Measurements from ENCODE around the gene SMAD3.
"Not testable (repeated sequence)": the region's sequence is repeated elsewhere in the genome, so short reads cannot be mapped to it uniquely, and the experiment has no call there.

DNA sequence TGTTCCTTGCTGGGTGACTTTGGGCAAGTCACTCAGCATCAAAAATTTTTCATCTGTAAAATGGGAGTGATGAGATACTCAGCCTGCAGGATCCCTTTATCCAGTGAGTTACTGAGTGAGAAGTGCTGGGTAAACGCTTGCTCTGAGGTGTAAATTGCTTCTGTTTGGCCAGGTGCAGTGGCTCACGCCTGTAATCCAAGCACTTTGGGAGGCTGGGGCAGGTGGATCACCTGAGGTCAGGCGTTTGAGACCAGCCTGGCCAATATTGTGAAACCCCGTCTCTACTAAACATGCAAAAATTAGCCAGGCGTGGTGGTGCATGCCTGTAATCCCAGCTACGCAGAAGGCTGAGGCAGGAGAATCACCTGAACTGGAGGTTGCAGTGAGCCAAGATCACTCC is 87.6 kb downstream of the SMAD3 start:
- TF ChIP-seq, protein P1, sequence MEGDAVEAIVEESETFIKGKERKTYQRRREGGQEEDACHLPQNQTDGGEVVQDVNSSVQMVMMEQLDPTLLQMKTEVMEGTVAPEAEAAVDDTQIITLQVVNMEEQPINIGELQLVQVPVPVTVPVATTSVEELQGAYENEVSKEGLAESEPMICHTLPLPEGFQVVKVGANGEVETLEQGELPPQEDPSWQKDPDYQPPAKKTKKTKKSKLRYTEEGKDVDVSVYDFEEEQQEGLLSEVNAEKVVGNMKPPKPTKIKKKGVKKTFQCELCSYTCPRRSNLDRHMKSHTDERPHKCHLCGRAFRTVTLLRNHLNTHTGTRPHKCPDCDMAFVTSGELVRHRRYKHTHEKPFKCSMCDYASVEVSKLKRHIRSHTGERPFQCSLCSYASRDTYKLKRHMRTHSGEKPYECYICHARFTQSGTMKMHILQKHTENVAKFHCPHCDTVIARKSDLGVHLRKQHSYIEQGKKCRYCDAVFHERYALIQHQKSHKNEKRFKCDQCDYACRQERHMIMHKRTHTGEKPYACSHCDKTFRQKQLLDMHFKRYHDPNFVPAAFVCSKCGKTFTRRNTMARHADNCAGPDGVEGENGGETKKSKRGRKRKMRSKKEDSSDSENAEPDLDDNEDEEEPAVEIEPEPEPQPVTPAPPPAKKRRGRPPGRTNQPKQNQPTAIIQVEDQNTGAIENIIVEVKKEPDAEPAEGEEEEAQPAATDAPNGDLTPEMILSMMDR (IDR thresholded peaks at IDR 0.05) = not testable (repeated sequence)
- not testable (repeated sequence) for TF ChIP-seq EZH2 (IDR thresholded peaks at IDR 0.05)
